Activated CD4-positive, CD25-positive, alpha-beta regulatory T cell treated with anti-CD3 and anti-CD28 coated beads, Interleukin-2, amount 50 U/mL, for 72 hours (primary cell): Measurements from ENCODE around the gene OSBP2.

Experiments used
- DNase-seq: peaks from one replicate; pipeline ENCODE4 v3.0.0; 2021

The OSBP2 gene

DNA sequence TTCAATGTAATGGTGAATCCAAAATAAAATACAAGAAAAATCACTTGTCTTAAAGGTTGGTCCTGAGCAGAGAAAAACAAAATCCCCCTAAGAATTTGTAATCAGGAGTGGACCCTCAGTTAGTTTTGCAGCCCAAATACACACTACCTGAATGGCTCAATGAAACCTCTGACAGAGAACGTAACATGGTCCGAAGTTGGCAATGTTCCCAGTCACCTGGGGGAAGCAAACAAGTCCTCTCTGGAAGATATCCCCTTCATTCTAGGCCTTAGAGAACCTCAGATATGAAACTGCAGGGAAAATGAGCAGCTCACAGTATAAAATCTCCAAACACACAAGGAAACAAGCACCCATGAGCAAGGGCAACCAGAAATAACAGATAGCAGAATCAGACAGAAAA, 215.7 kb downstream of the OSBP2 start:
- DNase-seq: no peak

- no peak for DNase-seq
Observed at GRCh38 chr22:30918761-30919160, 224.1 kb downstream of the OSBP2 start.

- DNase-seq: no peak
Observed at GRCh38 chr22:30919973-30920372, 225.3 kb downstream of the OSBP2 start.

DNA sequence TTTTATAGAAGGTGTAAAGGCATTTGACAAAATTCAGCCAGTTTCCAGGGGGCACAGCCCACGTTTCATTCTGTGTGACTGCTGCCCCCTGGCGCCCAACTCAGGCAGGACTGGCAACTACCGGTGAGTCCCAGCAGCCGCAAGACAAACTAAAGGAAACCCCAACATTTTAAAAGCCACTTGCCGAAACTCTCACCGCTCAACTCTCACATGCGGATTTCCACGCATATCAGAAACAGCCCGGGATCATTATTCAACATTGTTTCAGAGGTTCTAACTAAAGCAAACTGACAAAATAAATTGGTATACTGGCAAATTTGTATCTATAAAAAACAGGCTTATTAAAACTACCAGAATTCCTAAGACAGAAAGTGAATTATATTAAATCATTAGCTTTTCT, 225.7 kb downstream of the OSBP2 start:
- peak; percentile 87 for DNase-seq

DNA sequence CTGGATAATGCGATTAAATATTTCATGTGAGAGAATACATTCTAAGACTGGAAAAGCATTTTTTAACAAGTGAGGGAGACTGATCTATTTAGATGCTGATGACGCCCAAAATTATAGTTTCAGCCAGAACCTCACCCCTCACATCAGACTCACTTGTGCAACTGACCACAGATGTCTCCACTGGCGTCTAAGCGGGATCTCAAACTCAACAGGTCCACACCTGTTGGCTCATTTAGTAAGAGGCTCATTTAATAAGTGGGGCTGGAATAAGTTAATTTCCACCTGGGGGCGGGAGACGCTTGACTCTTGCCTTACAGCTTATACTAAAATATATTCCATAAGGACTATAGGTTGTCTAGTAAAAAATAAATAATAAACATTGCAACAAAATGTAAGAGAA, 226.4 kb downstream of the OSBP2 start:
- no peak for DNase-seq

DNA sequence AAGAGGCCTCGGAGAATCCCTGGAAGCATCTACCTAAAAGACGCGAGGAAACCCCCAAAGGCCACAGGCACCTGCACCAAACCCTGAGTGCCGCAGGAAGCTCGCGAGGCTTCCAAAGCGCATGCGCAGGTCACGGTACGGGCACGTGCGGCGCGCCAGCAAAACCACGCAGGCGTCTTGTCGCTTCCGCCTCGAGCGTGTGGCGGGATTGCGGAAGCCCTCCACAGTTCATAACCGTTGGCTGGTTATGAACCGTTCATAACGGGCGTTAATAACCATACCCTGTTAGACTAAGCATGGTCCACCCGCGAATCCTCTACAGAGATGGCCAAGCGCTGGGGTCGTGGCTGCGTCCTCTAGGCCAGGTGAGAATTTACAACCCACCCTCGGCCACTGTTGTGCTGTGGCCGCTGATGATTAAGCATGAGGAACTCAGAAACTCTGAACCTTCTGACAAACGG, 227.5 kb downstream of the OSBP2 start:
- peak; percentile 77 for DNase-seq

- DNase-seq: no peak
Observed at GRCh38 chr22:30923168-30923900, 228.7 kb downstream of the OSBP2 start.

- DNase-seq: no peak
Observed at GRCh38 chr22:30925667-30926066, 231.0 kb downstream of the OSBP2 start.

DNA sequence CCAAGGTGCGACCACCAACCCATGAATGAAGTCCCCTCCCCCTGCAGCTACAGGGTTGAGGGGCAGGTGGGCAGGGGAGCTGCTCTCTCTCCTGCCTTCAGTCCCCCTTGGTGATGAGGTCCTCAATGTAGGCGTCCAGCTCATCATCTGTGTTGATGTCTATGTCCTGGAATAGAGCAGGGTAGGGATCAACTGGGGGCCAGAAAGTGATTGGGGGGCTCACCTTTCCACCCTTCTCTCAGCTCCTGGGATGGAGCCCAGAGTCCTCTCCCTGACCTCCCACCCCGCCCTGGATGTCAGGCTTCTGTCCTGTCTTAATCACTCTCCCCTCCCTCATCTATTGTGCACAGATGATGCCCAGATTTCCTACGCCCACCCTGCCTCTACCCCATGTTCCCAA, 232.0 kb downstream of the OSBP2 start:
- no peak for DNase-seq

GRCh38 chr22:30927806-30928205, 233.1 kb downstream of the OSBP2 start:
- no peak for DNase-seq

GRCh38 chr22:30928401-30928800, 233.7 kb downstream of the OSBP2 start:
- DNase-seq: no peak

- DNase-seq: no peak
Observed at GRCh38 chr22:30930228-30930627, 235.6 kb downstream of the OSBP2 start.

- no peak for DNase-seq
Observed at GRCh38 chr22:30931541-30932300, 237.0 kb downstream of the OSBP2 start.

- no peak for DNase-seq
Observed at GRCh38 chr22:30932661-30933060, 238.0 kb downstream of the OSBP2 start.

DNA sequence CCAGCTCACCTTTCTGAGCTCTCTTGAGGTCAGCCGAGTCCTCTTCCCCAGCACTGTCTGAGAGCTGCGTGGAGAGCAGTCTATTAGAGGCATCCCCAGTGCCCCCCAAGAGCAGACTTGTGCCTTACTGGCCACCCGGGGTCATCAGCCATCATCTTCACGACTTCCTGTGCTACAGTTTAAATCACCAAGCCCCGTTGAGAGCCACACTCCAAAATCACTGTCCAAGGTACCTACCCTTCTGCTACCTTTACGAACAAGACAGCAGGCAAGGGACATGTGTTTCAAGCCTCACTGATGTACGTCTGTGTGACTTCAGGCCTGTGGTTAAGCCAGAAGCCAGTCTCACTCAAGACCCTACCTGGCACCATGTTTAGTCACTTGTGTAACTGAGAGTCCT, 238.8 kb downstream of the OSBP2 start:
- DNase-seq: no peak

- DNase-seq: no peak
Observed at GRCh38 chr22:30934053-30934452, 239.4 kb downstream of the OSBP2 start.

- no peak for DNase-seq
Observed at GRCh38 chr22:30940685-30941362, 246.2 kb downstream of the OSBP2 start.

- DNase-seq: no peak
Observed at GRCh38 chr22:30941363-30941740, 246.7 kb downstream of the OSBP2 start.

DNA sequence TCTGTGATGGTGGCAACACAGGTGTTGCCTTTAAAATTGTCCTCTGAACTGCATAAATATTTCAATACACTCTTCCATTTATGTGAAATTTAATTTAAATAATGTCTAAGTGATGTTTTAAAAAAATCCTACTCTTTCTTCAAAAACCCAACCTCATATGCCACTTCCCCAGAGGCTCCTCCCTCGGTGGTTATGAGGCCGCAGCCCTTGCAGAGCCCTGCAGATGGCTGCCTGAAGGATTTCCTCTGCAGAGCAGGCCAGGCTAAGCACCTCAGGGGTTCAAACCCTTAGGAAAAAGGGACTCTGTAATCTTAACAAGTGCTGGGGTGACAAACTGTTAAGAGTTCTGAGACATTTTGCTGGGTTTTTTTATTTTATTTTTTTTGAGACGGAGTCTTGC, 248.7 kb downstream of the OSBP2 start:
- DNase-seq: no peak

- DNase-seq: no peak
Observed at GRCh38 chr22:30944986-30945385, 250.3 kb downstream of the OSBP2 start.

- DNase-seq: no peak
Observed at GRCh38 chr22:30945653-30946052, 251.0 kb downstream of the OSBP2 start.

DNA sequence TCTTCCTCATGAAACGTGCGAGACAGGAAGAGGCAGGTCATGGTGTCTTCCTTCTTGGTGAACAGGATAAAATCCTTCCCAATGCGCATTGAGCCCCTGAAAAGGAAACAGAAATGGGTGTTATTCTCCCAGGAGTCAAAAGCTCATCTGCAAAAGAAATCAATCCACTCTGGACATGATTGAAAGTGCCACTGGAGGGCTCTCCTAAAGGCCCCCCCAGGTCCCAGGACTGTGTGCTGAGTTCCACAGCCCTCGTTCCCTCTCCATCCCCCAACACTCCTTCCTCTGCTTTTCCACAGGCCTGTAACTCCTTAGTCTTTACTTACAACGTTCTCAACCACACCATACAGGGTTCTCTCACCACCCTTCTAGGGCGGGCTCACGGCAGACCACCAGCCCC, 251.7 kb downstream of the OSBP2 start:
- DNase-seq: no peak

- no peak for DNase-seq
Observed at GRCh38 chr22:30947173-30947815, 252.6 kb downstream of the OSBP2 start.
